ENCODE results near the gene RASA2. TPM values are rescaled to one million over a fixed set of nuclear protein-coding genes. Genes with fewer than 3 reads are reported as not detected.

The RASA2 gene
- total and polyA plus RNA-seq, 2 experiments from 2014 or later: 16.6 to 28.6 TPM

DNA sequence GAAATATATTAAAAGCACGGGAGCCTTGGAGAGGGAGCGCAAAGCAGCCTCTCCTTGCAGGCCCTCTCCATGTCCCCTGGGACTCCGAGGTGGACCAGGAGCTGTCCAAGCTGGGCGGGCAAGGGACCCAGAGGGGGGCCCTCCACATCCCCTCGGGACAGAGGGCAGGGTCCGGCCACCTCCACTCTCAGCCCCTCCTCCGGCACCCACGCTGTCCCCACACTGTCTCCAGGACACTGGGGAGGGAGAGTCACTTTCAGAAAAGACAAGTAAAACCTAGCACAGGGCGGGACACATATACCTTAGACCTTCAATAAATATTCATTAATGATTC, 173.8 kb downstream of the RASA2 start:
- no peak overlapping the region for H3K27ac Mint-ChIP-seq
- no peak for DNase-seq (ENCODE audit: low spot score)
- Histone ChIP-seq H3K27me3 (ENCODE audit: insufficient read depth) (peaks cover 41% of the 10 kb centered on the region), H3K4me1 (ENCODE audit: insufficient read depth) (peaks cover 5% of the 10 kb centered on the region), H3K79me2 (replicated peaks; ENCODE audit: insufficient read depth) (no peaks in the 10 kb centered on the region), H2AFZ (peak overlapping the region; percentile 91), H3K27ac (ENCODE audit: low read depth) (no peak overlapping the region), H3K4me3 (peak overlapping the region; percentile 78), H4K20me1 (replicated peaks; ENCODE audit: insufficient read depth) (no peaks in the 10 kb centered on the region), H3K36me3 (ENCODE audit: insufficient read depth) (no peaks in the 10 kb centered on the region), H3K4me2 (peak overlapping the region; percentile 97), H3F3A (replicated peaks; ENCODE audit: low read depth) (no peaks in the 10 kb centered on the region), H3K9me2 (ENCODE audit: insufficient read depth) (no peaks in the 10 kb centered on the region)
- peaks cover 25% of the 10 kb centered on the region for H3K4me1 Mint-ChIP-seq
- peaks cover 37% of the 10 kb centered on the region for H3K27me3 Mint-ChIP-seq (ENCODE audit: insufficient read depth, low read depth, poor library complexity)
- ATAC-seq: no peak
- TF ChIP-seq, protein P1, sequence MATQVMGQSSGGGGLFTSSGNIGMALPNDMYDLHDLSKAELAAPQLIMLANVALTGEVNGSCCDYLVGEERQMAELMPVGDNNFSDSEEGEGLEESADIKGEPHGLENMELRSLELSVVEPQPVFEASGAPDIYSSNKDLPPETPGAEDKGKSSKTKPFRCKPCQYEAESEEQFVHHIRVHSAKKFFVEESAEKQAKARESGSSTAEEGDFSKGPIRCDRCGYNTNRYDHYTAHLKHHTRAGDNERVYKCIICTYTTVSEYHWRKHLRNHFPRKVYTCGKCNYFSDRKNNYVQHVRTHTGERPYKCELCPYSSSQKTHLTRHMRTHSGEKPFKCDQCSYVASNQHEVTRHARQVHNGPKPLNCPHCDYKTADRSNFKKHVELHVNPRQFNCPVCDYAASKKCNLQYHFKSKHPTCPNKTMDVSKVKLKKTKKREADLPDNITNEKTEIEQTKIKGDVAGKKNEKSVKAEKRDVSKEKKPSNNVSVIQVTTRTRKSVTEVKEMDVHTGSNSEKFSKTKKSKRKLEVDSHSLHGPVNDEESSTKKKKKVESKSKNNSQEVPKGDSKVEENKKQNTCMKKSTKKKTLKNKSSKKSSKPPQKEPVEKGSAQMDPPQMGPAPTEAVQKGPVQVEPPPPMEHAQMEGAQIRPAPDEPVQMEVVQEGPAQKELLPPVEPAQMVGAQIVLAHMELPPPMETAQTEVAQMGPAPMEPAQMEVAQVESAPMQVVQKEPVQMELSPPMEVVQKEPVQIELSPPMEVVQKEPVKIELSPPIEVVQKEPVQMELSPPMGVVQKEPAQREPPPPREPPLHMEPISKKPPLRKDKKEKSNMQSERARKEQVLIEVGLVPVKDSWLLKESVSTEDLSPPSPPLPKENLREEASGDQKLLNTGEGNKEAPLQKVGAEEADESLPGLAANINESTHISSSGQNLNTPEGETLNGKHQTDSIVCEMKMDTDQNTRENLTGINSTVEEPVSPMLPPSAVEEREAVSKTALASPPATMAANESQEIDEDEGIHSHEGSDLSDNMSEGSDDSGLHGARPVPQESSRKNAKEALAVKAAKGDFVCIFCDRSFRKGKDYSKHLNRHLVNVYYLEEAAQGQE (IDR thresholded peaks at IDR 0.05; ENCODE audit: unreplicated experiment): peak; percentile 7
- TF ChIP-seq, protein P2, sequence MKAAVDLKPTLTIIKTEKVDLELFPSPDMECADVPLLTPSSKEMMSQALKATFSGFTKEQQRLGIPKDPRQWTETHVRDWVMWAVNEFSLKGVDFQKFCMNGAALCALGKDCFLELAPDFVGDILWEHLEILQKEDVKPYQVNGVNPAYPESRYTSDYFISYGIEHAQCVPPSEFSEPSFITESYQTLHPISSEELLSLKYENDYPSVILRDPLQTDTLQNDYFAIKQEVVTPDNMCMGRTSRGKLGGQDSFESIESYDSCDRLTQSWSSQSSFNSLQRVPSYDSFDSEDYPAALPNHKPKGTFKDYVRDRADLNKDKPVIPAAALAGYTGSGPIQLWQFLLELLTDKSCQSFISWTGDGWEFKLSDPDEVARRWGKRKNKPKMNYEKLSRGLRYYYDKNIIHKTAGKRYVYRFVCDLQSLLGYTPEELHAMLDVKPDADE (IDR thresholded peaks at IDR 0.05): no peak
- TF ChIP-seq JUNB (IDR thresholded peaks at IDR 0.05; ENCODE audit: unreplicated experiment) (no peak), CREB1 (CRISPR knock-in tag; IDR thresholded peaks at IDR 0.05; ENCODE audit: low read depth) (no peak), POLR2AphosphoS5 (IDR thresholded peaks at IDR 0.05; ENCODE audit: low read depth) (no peak), NANOG (IDR thresholded peaks at IDR 0.05; ENCODE audit: borderline replicate concordance) (no peak), ZNF114 (CRISPR knock-in tag; IDR thresholded peaks at IDR 0.05) (no peak)
- H3K4me3 Mint-ChIP-seq: peak overlapping the region; percentile 88
- H3K9me3 Mint-ChIP-seq: peaks cover 29% of the 10 kb centered on the region
- H3K36me3 Mint-ChIP-seq (ENCODE audit: low read depth): peaks cover 24% of the 10 kb centered on the region

- no peaks in the 10 kb centered on the region for H3F3A ChIP-seq (replicated peaks; ENCODE audit: low read depth)
- no peak overlapping the region for H3K27ac ChIP-seq (ENCODE audit: low read depth)
- no peak for ATAC-seq
- peaks cover 41% of the 10 kb centered on the region for H3K27me3 ChIP-seq (ENCODE audit: insufficient read depth)
- H3K9me3 Mint-ChIP-seq: peaks cover 25% of the 10 kb centered on the region
- H3K4me3 Mint-ChIP-seq: peak overlapping the region; percentile 27; the same call in 1 of the 3 replicates
- no peak overlapping the region for H2AFZ ChIP-seq
- H4K20me1 ChIP-seq (replicated peaks; ENCODE audit: insufficient read depth): no peaks in the 10 kb centered on the region
- TF ChIP-seq, protein P1 (IDR thresholded peaks at IDR 0.05; ENCODE audit: unreplicated experiment): no peak
- no peak for TF ChIP-seq JUNB (IDR thresholded peaks at IDR 0.05; ENCODE audit: unreplicated experiment)
- no peaks in the 10 kb centered on the region for H3K79me2 ChIP-seq (replicated peaks; ENCODE audit: insufficient read depth)
- 0 out of 2 replicates have a peak overlapping the region, but pooled peaks have one; percentile 78 for H3K4me3 ChIP-seq
- no peaks in the 10 kb centered on the region for H3K36me3 ChIP-seq (ENCODE audit: insufficient read depth)
- peaks cover 37% of the 10 kb centered on the region for H3K27me3 Mint-ChIP-seq (ENCODE audit: insufficient read depth, low read depth, poor library complexity)
- H3K4me1 Mint-ChIP-seq: peaks cover 25% of the 10 kb centered on the region
- H3K4me1 ChIP-seq (ENCODE audit: insufficient read depth): peaks cover 5% of the 10 kb centered on the region
- DNase-seq (ENCODE audit: low spot score): no peak
- H3K9me2 ChIP-seq (ENCODE audit: insufficient read depth): no peaks in the 10 kb centered on the region
- no peak overlapping the region for H3K27ac Mint-ChIP-seq
- peaks cover 21% of the 10 kb centered on the region for H3K36me3 Mint-ChIP-seq (ENCODE audit: low read depth)
- no peak overlapping the region for H3K4me2 ChIP-seq
Measured at GRCh38 chr3:141661229-141662196, 174.7 kb downstream of the RASA2 start.

Measured in GM23338 (cell line).